Testis (tissue), 3 donors: ENCODE data around the gene ANXA6. TPM values are rescaled to one million over a fixed set of nuclear protein-coding genes. Genes with fewer than 3 reads are reported as not detected.

ENCODE experiments used
- DNase-seq: peaks from one replicate; pipeline ENCODE4 v3.0.0-alpha.2; 2019
- H3K27ac ChIP-seq, 2 donors: fragments of 200-600 bp; sonication (generic); one replicate each; pipeline ENCODE4 v1.5.1; 2019
- H3K27me3 ChIP-seq: fragments of 200-600 bp; sonication (generic); one replicate; pipeline ENCODE4 v1.5.1; 2019
- H3K36me3 ChIP-seq: fragments of 200-600 bp; sonication (generic); one replicate; pipeline ENCODE4 v1.5.1; 2017; ENCODE audit warnings: low read depth; ENCODE audit errors: missing control alignments
- H3K4me1 ChIP-seq: fragments of 200-600 bp; sonication (generic); one replicate; pipeline ENCODE4 v1.5.1; 2019
- H3K4me3 ChIP-seq, 2 donors: fragments of 200-600 bp; sonication (generic); one replicate each; pipeline ENCODE4 v1.5.1; 2017 to 2019
- H3K9me3 ChIP-seq: fragments of 200-600 bp; sonication (generic); one replicate; pipeline ENCODE4 v1.5.1; 2017
- CTCF ChIP-seq, 3 experiments: fragments of 450-650 bp in 2 of 3; fragments of 200-600 bp in 1 of 3; sonication (generic) in 1 of 3; IDR thresholded peaks; one replicate each; pipeline ENCODE4 v1.5.1; 2016 to 2019; ENCODE audit warnings: antibody characterized with exemption in 3 of 3, mild to moderate bottlenecking in 2 of 3, moderate library complexity in 1 of 3
- POLR2A ChIP-seq: fragments of 450-650 bp; IDR thresholded peaks from one replicate; pipeline ENCODE4 v1.6.1; 2017; ENCODE audit warnings: antibody characterized with exemption, mild to moderate bottlenecking, moderate library complexity
- WGBS, 2 donors: methylation state at CpG; one replicate each; pipeline ENCODE4 v1.1.5; 2018; 5-methylcytosine and 5-hydroxymethylcytosine counted together
- intact Hi-C: fragments of 100-400 bp; cut with DNase I; formaldehyde crosslinking; loops from one replicate; pipeline ENCODE4 v1.15.1; 2023; ENCODE audit warnings: low total_unique reads
- polyA plus RNA-seq: library from polyadenylated mRNA; stranded (reverse); fragments of 350-450 nt; fragmentation: Illumina TruSeq; extraction: RNeasy Lipid Tissue Mini Kit (QIAGEN cat#74804); gene quantifications from one replicate; pipeline ENCODE4 v1.2.3, GENCODE V29; 2014; ENCODE audit warnings: low read depth, low replicate concordance; ENCODE audit not compliant: insufficient read depth
- total RNA-seq, 2 donors: library from RNA; depleted of rRNA; stranded (reverse); fragments of >200 nt; gene quantifications; one replicate each; pipeline ENCODE4 v1.2.3, GENCODE V29; 2016

The ANXA6 gene
- total and polyA plus RNA-seq, 3 donors from 2014 or later = 116 to 180 (median 152) TPM

- no peak for DNase-seq
- H3K4me1 ChIP-seq = peaks cover 43% of the 10 kb centered on the region
- H3K36me3 ChIP-seq = no peaks in the 10 kb centered on the region
- H3K27ac ChIP-seq = peak overlapping the region in 1 of 2 donors; percentile 92
- intact Hi-C loops = no loop called here
- H3K27me3 ChIP-seq = no peaks in the 10 kb centered on the region
- no peak overlapping the region for H3K4me3 ChIP-seq
- no peak for TF ChIP-seq POLR2A
- TF ChIP-seq CTCF (IDR thresholded peaks at IDR 0.05) = no peak
- H3K9me3 ChIP-seq = no peaks in the 10 kb centered on the region
- 34 to 36% methylated on average over 9 of the region's 9 CpGs for WGBS, 2 donors
These were observed 2.4 kb downstream of the ANXA6 start for GRCh38 chr5:151154931-151155774.

GRCh38 chr5:151153766-151154272 lies 3.8 kb downstream of the ANXA6 start:
- intact Hi-C loops = no loop called here

DNA sequence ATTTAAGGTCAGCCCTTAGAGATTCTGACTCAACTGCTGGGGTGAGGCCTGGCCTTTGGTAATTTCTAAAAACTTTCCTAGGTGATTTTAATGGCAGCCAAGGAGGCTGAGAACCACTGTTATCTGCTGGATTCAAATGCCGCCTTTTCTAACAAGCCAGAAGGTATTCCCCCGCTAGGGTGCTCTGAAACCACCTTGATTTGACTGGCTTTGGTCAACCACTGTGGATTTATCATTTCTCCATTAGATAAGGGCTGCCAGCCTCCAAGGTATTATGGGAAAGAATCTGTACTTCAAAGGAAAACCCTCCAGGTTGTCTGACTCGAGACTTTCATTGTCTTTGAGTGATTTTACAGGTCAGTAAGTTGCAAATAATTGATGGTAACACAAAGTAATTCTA lies 4.3 kb downstream of the ANXA6 start:
- Histone ChIP-seq H3K4me3 (no peak overlapping the region), H3K27ac (no peak overlapping the region), H3K27me3 (no peaks in the 10 kb centered on the region), H3K9me3 (no peaks in the 10 kb centered on the region), H3K4me1 (peaks cover 42% of the 10 kb centered on the region), H3K36me3 (no peaks in the 10 kb centered on the region)
- no peak for DNase-seq
- intact Hi-C loops = no loop called here
- TF ChIP-seq CTCF (IDR thresholded peaks at IDR 0.05) (no peak), POLR2A (no peak)
- WGBS, 2 donors = 75 to 80% methylated on average over 3 of the region's 3 CpGs

More at GRCh38 chr5:151153766-151154272, 3.8 kb downstream of the ANXA6 start:
- H3K4me3 ChIP-seq = no peak overlapping the region
- no peaks in the 10 kb centered on the region for H3K9me3 ChIP-seq
- no peak for TF ChIP-seq CTCF (IDR thresholded peaks at IDR 0.05)
- no peak overlapping the region for H3K27ac ChIP-seq
- no peak for DNase-seq
- no peaks in the 10 kb centered on the region for H3K36me3 ChIP-seq
- no peaks in the 10 kb centered on the region for H3K27me3 ChIP-seq
- H3K4me1 ChIP-seq = peaks cover 47% of the 10 kb centered on the region
- WGBS, 2 donors = 85 to 86% methylated on average over 3 of the region's 3 CpGs

DNA sequence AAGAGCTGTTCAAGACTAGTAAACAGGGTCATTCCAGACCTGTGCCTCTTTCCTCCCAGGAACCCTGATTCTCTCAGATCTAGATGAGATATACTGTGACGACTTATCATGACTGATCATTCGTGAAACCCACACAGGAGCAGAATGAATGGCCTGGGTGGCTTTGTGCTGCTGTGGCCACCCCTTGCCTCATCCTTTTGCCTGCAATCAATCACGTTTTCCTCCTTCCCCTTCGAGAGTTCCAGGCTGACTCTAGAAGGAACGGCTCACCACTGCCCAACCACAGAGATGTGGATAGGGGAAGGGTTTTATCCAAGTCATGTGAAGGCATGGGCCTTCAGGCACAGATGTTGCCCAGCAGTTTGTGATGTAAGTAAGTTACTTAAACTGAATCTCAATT lies 5.8 kb downstream of the ANXA6 start:
- 37 to 49% methylated on average over 5 of the region's 5 CpGs for WGBS, 2 donors
- Histone ChIP-seq H3K27ac (peak overlapping the region; percentile 12 to 84), H3K9me3 (no peaks in the 10 kb centered on the region), H3K27me3 (no peaks in the 10 kb centered on the region), H3K36me3 (no peaks in the 10 kb centered on the region), H3K4me3 (no peak overlapping the region), H3K4me1 (peaks cover 38% of the 10 kb centered on the region)
- TF ChIP-seq POLR2A = no peak
- TF ChIP-seq CTCF (IDR thresholded peaks at IDR 0.05) = no peak
- intact Hi-C loops = no loop called here
- peak; percentile 24 for DNase-seq
